ENCODE measurements around the gene GJC2.

Gene GJC2

DNA sequence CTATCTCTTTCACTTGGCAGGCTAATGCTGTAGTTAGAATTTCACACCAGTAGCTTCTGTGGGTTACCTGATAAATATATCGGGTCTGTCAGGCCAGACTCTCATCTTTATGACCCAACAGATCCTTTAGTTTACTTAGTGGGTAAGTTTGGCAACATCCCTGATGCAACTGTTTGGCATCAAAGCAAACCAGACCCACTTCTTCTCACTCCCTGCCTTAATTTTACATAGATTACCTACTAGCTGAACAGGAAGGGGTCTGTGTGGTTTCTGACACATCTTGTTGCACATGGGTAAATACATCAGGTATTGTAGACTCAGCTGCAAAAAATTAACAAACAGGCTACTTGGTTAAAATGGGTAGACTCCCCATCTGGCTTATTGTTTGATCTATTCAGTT, 12.8 kb upstream of the GJC2 start:
- no peaks in the 10 kb centered on the region for H3K9me3 Mint-ChIP-seq
- DNase-seq: no peak
- no peak overlapping the region for H3K4me3 Mint-ChIP-seq
- H3K4me1 Mint-ChIP-seq: peaks cover 9% of the 10 kb centered on the region
- no peak overlapping the region for H3K27ac Mint-ChIP-seq
- H3K36me3 Mint-ChIP-seq (ENCODE audit: low read depth): no peaks in the 10 kb centered on the region
- TF ChIP-seq, protein P1, sequence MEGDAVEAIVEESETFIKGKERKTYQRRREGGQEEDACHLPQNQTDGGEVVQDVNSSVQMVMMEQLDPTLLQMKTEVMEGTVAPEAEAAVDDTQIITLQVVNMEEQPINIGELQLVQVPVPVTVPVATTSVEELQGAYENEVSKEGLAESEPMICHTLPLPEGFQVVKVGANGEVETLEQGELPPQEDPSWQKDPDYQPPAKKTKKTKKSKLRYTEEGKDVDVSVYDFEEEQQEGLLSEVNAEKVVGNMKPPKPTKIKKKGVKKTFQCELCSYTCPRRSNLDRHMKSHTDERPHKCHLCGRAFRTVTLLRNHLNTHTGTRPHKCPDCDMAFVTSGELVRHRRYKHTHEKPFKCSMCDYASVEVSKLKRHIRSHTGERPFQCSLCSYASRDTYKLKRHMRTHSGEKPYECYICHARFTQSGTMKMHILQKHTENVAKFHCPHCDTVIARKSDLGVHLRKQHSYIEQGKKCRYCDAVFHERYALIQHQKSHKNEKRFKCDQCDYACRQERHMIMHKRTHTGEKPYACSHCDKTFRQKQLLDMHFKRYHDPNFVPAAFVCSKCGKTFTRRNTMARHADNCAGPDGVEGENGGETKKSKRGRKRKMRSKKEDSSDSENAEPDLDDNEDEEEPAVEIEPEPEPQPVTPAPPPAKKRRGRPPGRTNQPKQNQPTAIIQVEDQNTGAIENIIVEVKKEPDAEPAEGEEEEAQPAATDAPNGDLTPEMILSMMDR (IDR thresholded peaks at IDR 0.05): no peak
- H3K27me3 Mint-ChIP-seq (ENCODE audit: low read depth, poor library complexity): peaks cover 73% of the 10 kb centered on the region

DNA sequence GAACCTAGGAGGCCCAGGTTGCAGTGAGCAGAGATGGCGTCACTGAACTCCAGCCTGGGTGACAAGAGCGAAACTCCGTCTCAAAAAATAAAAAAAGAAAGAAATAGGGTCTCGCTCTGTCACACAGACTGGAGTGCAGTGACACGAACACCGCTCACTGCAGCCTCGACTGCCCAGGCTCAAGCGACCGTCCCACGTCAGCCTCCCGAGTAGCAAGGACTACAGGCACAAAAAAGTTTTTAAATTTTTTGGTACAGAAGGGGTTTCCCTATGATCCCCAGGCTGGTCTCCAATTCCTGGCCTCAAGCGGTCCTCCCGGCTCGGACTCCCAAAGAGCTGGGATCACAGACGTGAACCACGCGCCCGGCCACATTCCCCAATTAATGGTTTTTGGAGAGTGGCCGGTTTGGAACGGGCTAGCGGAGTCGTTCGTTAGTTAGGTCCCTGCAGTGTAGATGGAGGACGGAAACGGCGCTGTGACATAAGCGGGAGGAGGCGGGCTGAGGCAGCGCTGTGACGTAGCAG, 10.3 kb upstream of the GJC2 start:
- Mint-ChIP-seq H3K36me3 (ENCODE audit: low read depth) (no peaks in the 10 kb centered on the region), H3K27me3 (ENCODE audit: low read depth, poor library complexity) (peaks cover 51% of the 10 kb centered on the region), H3K4me1 (peaks cover 21% of the 10 kb centered on the region), H3K9me3 (no peaks in the 10 kb centered on the region), H3K4me3 (peak overlapping the region; percentile 92), H3K27ac (peak overlapping the region; percentile 92)
- TF ChIP-seq, protein P1 (IDR thresholded peaks at IDR 0.05): no peak
- DNase-seq: no peak

DNA sequence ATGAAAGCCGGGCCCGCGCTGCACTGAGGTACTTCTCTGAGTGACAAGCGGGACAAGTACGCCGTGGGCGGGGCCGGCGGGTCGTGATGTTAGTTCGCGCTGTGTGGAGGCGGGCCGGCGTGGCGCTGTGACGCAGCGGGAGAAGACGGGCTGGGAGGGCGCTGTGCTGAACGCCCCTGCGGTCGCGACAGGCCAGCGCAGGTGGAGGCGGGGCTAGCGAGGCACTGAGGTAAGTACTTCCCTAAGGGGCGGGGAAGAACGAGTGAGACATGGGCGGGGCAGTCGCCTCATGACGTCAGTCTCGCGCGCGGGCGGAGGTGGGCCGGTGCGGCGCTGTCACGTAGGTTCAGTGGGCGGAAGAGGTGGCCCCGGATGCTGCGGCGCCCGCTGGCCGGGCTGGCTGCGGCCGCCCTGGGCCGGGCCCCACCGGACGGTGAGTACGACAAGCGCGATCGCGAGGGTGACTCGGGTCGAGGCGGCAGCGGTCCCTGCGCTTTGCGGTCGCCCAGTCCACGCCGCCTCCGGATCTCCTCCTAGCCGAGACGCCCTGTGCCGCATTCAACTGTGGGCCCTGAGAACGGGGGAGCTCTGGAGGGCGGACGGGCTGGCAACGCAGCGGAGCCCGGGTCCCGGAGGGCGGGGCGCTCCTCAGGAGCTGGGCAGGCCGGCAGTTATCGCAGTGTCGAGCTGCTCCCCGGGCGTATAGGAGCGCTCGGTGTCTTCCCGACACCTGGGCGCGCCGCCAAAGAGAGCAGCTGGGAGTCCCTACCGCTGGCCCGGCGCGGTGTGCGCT, 9.6 kb upstream of the GJC2 start, which contains the start of gene GUK1:
GUK1 (plus strand) TSS at position 349 of the 793 bp plus-strand sequence; CDS start at position 373, 24 bp downstream.
- Mint-ChIP-seq H3K27ac (peak within 1 kb of the TSS; percentile 95), H3K27me3 (ENCODE audit: low read depth, poor library complexity) (peaks cover 44% of the 10 kb centered on the region), H3K9me3 (no peaks in the 10 kb centered on the region), H3K36me3 (ENCODE audit: low read depth) (no peaks in the 10 kb centered on the region), H3K4me3 (peak within 1 kb of the TSS; percentile 92), H3K4me1 (peaks cover 21% of the 10 kb centered on the region)
- TF ChIP-seq, protein P1 (IDR thresholded peaks at IDR 0.05): no peak
- DNase-seq: peak; percentile 100

DNA sequence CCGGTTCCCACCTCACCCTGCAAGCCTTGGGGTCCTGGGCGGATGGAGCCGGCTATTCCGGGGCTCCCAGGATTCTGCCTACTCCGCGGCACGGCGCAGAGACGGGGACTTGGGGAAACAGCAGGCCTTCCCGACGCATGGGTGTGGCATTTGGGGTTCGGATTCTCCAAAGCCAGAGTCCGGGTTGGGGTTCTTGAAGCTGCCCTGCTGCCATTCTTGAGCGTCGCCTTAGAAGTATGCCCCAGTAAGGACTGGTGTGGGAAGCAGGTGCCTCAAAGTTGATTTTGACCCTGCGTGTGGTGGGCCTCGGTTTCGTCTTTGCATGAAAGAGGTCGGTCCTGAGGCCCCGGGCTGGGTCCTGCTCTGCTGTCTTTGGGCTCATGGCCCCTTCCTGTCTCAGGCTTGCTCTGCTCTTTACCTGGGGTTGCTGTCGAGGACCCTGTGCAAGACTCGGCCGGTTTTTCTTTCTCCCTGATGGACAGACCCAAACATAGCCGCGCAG, 9.0 kb upstream of the GJC2 start:
- no peak for DNase-seq
- TF ChIP-seq, protein P1 (IDR thresholded peaks at IDR 0.05): no peak
- peaks cover 21% of the 10 kb centered on the region for H3K4me1 Mint-ChIP-seq
- peak overlapping the region; percentile 92 for H3K4me3 Mint-ChIP-seq
- H3K27ac Mint-ChIP-seq: peak overlapping the region; percentile 95
- no peaks in the 10 kb centered on the region for H3K9me3 Mint-ChIP-seq
- no peaks in the 10 kb centered on the region for H3K36me3 Mint-ChIP-seq (ENCODE audit: low read depth)
- peaks cover 37% of the 10 kb centered on the region for H3K27me3 Mint-ChIP-seq (ENCODE audit: low read depth, poor library complexity)

DNA sequence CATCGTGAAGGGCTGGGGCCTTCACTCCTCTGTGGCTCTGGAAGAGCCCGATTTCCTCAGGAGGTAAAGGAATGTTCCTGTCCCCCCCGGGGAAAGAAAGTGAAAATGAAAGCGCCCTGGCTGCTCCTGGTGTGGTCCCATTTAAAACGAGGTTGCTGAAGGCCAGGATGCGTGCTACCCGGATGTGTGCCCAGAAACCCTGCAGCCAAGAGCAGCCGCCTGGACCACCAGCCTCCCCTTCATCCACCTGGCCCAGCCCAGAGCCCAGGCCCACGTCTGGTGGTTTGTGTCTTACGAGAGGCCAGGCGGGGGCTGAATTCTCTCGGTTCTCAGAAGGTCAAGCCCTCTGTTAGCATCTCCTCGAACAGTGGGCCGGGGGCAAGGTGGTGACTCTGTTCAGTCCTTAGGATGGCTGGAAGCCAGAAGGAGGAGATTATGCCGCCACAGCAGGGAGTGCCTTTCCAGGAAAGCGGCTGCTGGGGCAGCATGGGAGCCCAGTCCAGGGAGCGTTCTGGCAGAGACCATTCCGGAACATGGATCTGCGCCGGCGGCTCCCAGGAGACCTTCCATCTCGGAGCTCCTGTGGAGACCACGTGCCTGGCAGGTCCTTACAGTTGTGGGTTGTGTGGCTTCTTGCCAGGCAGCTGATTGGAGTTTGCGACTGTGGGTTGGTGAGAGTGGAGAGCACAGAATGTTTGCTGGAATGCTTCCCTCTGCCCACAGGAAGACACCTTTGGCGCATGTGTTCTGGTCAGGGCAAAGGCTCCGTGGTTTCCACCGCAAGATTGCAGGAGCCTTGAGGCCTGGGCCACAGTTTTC, 8.3 kb upstream of the GJC2 start:
- peak overlapping the region; percentile 92 for H3K4me3 Mint-ChIP-seq
- H3K4me1 Mint-ChIP-seq: peaks cover 21% of the 10 kb centered on the region
- no peak for DNase-seq
- TF ChIP-seq, protein P1 (IDR thresholded peaks at IDR 0.05): no peak
- H3K27me3 Mint-ChIP-seq (ENCODE audit: low read depth, poor library complexity): peaks cover 31% of the 10 kb centered on the region
- H3K9me3 Mint-ChIP-seq: no peaks in the 10 kb centered on the region
- H3K36me3 Mint-ChIP-seq (ENCODE audit: low read depth): no peaks in the 10 kb centered on the region
- peak overlapping the region; percentile 95 for H3K27ac Mint-ChIP-seq

Data from nephron progenitor cell (in vitro differentiated cells).